Measurements from ENCODE around the gene HIRA.

The HIRA gene

GRCh38 chr22:19431649-19432132 lies at the start of gene HIRA:
Gene HIRA, minus strand, starts transcription at chr22:19431733. Its CDS starts 257 bp downstream, at chr22:19431476.
- Histone ChIP-seq H3K27ac (ENCODE audit: low read depth, low read length) (peak within 1 kb of the TSS; percentile 96), H3K36me3 (ENCODE audit: control insufficient read depth, insufficient read depth, low read length) (peaks cover 12% of the 10 kb centered on the region), H3K9ac (ENCODE audit: low read length) (peak within 1 kb of the TSS; percentile 85), H3K4me1 (ENCODE audit: control insufficient read depth, insufficient read depth, low read length) (peaks cover 14% of the 10 kb centered on the region), H3K4me3 (ENCODE audit: low read length) (peak within 1 kb of the TSS; percentile 91), H3K27me3 (ENCODE audit: control insufficient read depth, insufficient read depth, low read length) (no peaks in the 10 kb centered on the region)

- H3K4me1 ChIP-seq (ENCODE audit: control insufficient read depth, insufficient read depth, low read length), result peaks cover 9% of the 10 kb centered on the region
- no peak overlapping the region for H3K9ac ChIP-seq (ENCODE audit: low read length)
- no peak overlapping the region for H3K4me3 ChIP-seq (ENCODE audit: low read length)
- H3K27ac ChIP-seq (ENCODE audit: low read depth, low read length), result no peak overlapping the region
- H3K36me3 ChIP-seq (ENCODE audit: control insufficient read depth, insufficient read depth, low read length), result no peaks in the 10 kb centered on the region
- H3K27me3 ChIP-seq (ENCODE audit: control insufficient read depth, insufficient read depth, low read length), result no peaks in the 10 kb centered on the region
These were observed 49.3 kb upstream of the HIRA start for GRCh38 chr22:19480789-19481188.

- no peak overlapping the region for H3K27ac ChIP-seq (ENCODE audit: low read depth, low read length)
- no peaks in the 10 kb centered on the region for H3K36me3 ChIP-seq (ENCODE audit: control insufficient read depth, insufficient read depth, low read length)
- H3K4me1 ChIP-seq (ENCODE audit: control insufficient read depth, insufficient read depth, low read length), result peaks cover 9% of the 10 kb centered on the region
- no peak overlapping the region for H3K9ac ChIP-seq (ENCODE audit: low read length)
- H3K4me3 ChIP-seq (ENCODE audit: low read length), result peak overlapping the region; percentile 52
- no peaks in the 10 kb centered on the region for H3K27me3 ChIP-seq (ENCODE audit: control insufficient read depth, insufficient read depth, low read length)
These were observed 48.6 kb upstream of the HIRA start for GRCh38 chr22:19480173-19480568.

- peaks cover 3% of the 10 kb centered on the region for H3K36me3 ChIP-seq (ENCODE audit: control insufficient read depth, insufficient read depth, low read length)
- peak within 1 kb of the TSS; percentile 81 for H3K9ac ChIP-seq (ENCODE audit: low read length)
- H3K4me3 ChIP-seq (ENCODE audit: low read length), result peak within 1 kb of the TSS; percentile 89
- peak within 1 kb of the TSS; percentile 100 for H3K27ac ChIP-seq (ENCODE audit: low read depth, low read length)
- H3K27me3 ChIP-seq (ENCODE audit: control insufficient read depth, insufficient read depth, low read length), result no peaks in the 10 kb centered on the region
- H3K4me1 ChIP-seq (ENCODE audit: control insufficient read depth, insufficient read depth, low read length), result peaks cover 9% of the 10 kb centered on the region
These were observed 48.0 kb upstream of the HIRA start, which contains the start of gene CDC45 for GRCh38 chr22:19479355-19480172. Gene CDC45, plus strand, starts transcription at chr22:19479920. Its CDS starts 49 bp downstream, at chr22:19479969.

- Histone ChIP-seq H3K9ac (ENCODE audit: low read length) (peak within 1 kb of the TSS; percentile 81), H3K4me3 (ENCODE audit: low read length) (peak within 1 kb of the TSS; percentile 89), H3K27me3 (ENCODE audit: control insufficient read depth, insufficient read depth, low read length) (no peaks in the 10 kb centered on the region), H3K4me1 (ENCODE audit: control insufficient read depth, insufficient read depth, low read length) (peaks cover 9% of the 10 kb centered on the region), H3K36me3 (ENCODE audit: control insufficient read depth, insufficient read depth, low read length) (peaks cover 4% of the 10 kb centered on the region), H3K27ac (ENCODE audit: low read depth, low read length) (peak within 1 kb of the TSS; percentile 100)
These were observed 47.4 kb upstream of the HIRA start, which contains the start of gene UFD1 for GRCh38 chr22:19478901-19479354. Gene UFD1, minus strand, starts transcription at chr22:19479193. Its CDS starts 108 bp downstream, at chr22:19479085.

GRCh38 chr22:19478045-19478900 lies 46.7 kb upstream of the HIRA start:
- peak overlapping the region; percentile 89 for H3K4me3 ChIP-seq (ENCODE audit: low read length)
- H3K36me3 ChIP-seq (ENCODE audit: control insufficient read depth, insufficient read depth, low read length), result peaks cover 8% of the 10 kb centered on the region
- H3K9ac ChIP-seq (ENCODE audit: low read length), result peak overlapping the region; percentile 70
- peaks cover 9% of the 10 kb centered on the region for H3K4me1 ChIP-seq (ENCODE audit: control insufficient read depth, insufficient read depth, low read length)
- H3K27me3 ChIP-seq (ENCODE audit: control insufficient read depth, insufficient read depth, low read length), result no peaks in the 10 kb centered on the region
- peak overlapping the region; percentile 100 for H3K27ac ChIP-seq (ENCODE audit: low read depth, low read length)

- Histone ChIP-seq H3K9ac (ENCODE audit: low read length) (peak overlapping the region; percentile 32), H3K4me3 (ENCODE audit: low read length) (peak overlapping the region; percentile 89), H3K27me3 (ENCODE audit: control insufficient read depth, insufficient read depth, low read length) (no peaks in the 10 kb centered on the region), H3K27ac (ENCODE audit: low read depth, low read length) (no peak overlapping the region), H3K4me1 (ENCODE audit: control insufficient read depth, insufficient read depth, low read length) (peaks cover 9% of the 10 kb centered on the region), H3K36me3 (ENCODE audit: control insufficient read depth, insufficient read depth, low read length) (peaks cover 9% of the 10 kb centered on the region)
These were observed 46.0 kb upstream of the HIRA start for GRCh38 chr22:19477321-19478044.

GRCh38 chr22:19476023-19476422 lies 44.5 kb upstream of the HIRA start:
- no peak overlapping the region for H3K9ac ChIP-seq (ENCODE audit: low read length)
- H3K4me1 ChIP-seq (ENCODE audit: control insufficient read depth, insufficient read depth, low read length), result peaks cover 9% of the 10 kb centered on the region
- H3K27ac ChIP-seq (ENCODE audit: low read depth, low read length), result no peak overlapping the region

GRCh38 chr22:19473578-19473977 lies 42.0 kb upstream of the HIRA start:
- Histone ChIP-seq H3K4me1 (ENCODE audit: control insufficient read depth, insufficient read depth, low read length) (peaks cover 9% of the 10 kb centered on the region), H3K4me3 (ENCODE audit: low read length) (no peak overlapping the region), H3K36me3 (ENCODE audit: control insufficient read depth, insufficient read depth, low read length) (peaks cover 39% of the 10 kb centered on the region), H3K9ac (ENCODE audit: low read length) (no peak overlapping the region), H3K27ac (ENCODE audit: low read depth, low read length) (no peak overlapping the region), H3K27me3 (ENCODE audit: control insufficient read depth, insufficient read depth, low read length) (no peaks in the 10 kb centered on the region)

More at GRCh38 chr22:19476023-19476422, 44.5 kb upstream of the HIRA start:
- Histone ChIP-seq H3K36me3 (ENCODE audit: control insufficient read depth, insufficient read depth, low read length) (peaks cover 21% of the 10 kb centered on the region), H3K27me3 (ENCODE audit: control insufficient read depth, insufficient read depth, low read length) (no peaks in the 10 kb centered on the region), H3K4me3 (ENCODE audit: low read length) (no peak overlapping the region)

GRCh38 chr22:19472233-19472632 lies 40.7 kb upstream of the HIRA start:
- Histone ChIP-seq H3K27ac (ENCODE audit: low read depth, low read length) (no peak overlapping the region), H3K36me3 (ENCODE audit: control insufficient read depth, insufficient read depth, low read length) (peaks cover 52% of the 10 kb centered on the region), H3K27me3 (ENCODE audit: control insufficient read depth, insufficient read depth, low read length) (no peaks in the 10 kb centered on the region)

GRCh38 chr22:19471572-19471971 lies 40.0 kb upstream of the HIRA start:
- Histone ChIP-seq H3K36me3 (ENCODE audit: control insufficient read depth, insufficient read depth, low read length) (peaks cover 59% of the 10 kb centered on the region), H3K27ac (ENCODE audit: low read depth, low read length) (no peak overlapping the region), H3K9ac (ENCODE audit: low read length) (no peak overlapping the region), H3K4me1 (ENCODE audit: control insufficient read depth, insufficient read depth, low read length) (no peaks in the 10 kb centered on the region), H3K4me3 (ENCODE audit: low read length) (no peak overlapping the region), H3K27me3 (ENCODE audit: control insufficient read depth, insufficient read depth, low read length) (no peaks in the 10 kb centered on the region)

More at GRCh38 chr22:19472233-19472632, 40.7 kb upstream of the HIRA start:
- no peaks in the 10 kb centered on the region for H3K4me1 ChIP-seq (ENCODE audit: control insufficient read depth, insufficient read depth, low read length)
- H3K9ac ChIP-seq (ENCODE audit: low read length), result no peak overlapping the region
- no peak overlapping the region for H3K4me3 ChIP-seq (ENCODE audit: low read length)

Data from rectal smooth muscle tissue (tissue), 1 donor.